DOHH2 (cell line): ENCODE measurements around the gene TTC3.

ENCODE experiments used
- H3F3A ChIP-seq: fragments of 200-600 bp; sonication (generic), shearing (Covaris generic); 2 replicates; pipeline ENCODE4 v1.6.0; 2016; ENCODE audit warnings: antibody characterized with exemption, mild to moderate bottlenecking; ENCODE audit not compliant: control insufficient read depth, insufficient read depth
- H3K27ac ChIP-seq: fragments of 200-600 bp; sonication (generic); 2 replicates; pipeline ENCODE4 v1.5.1; 2014; ENCODE audit warnings: low read depth, mild to moderate bottlenecking, low read length, moderate library complexity
- H3K27me3 ChIP-seq: fragments of 200-600 bp; sonication (generic); 2 replicates; pipeline ENCODE4 v1.6.1; 2014; ENCODE audit warnings: mild to moderate bottlenecking, low read length, mixed read lengths; ENCODE audit not compliant: control insufficient read depth
- H3K36me3 ChIP-seq: fragments of 200-600 bp; sonication (generic); 2 replicates; pipeline ENCODE4 v1.6.1; 2014; ENCODE audit warnings: mild to moderate bottlenecking, low read length, moderate library complexity, mixed read lengths; ENCODE audit not compliant: control insufficient read depth
- H3K4me1 ChIP-seq: fragments of 200-600 bp; sonication (generic); 2 replicates; pipeline ENCODE4 v1.6.1; 2014; ENCODE audit warnings: mild to moderate bottlenecking, low read length, mixed read lengths; ENCODE audit not compliant: control insufficient read depth
- H3K4me2 ChIP-seq: fragments of 200-600 bp; sonication (generic); 2 replicates; pipeline ENCODE4 v1.6.0; 2014; ENCODE audit warnings: mild to moderate bottlenecking, low read length, moderate library complexity
- H3K4me3 ChIP-seq: fragments of 200-600 bp; sonication (generic); 2 replicates; pipeline ENCODE4 v1.5.1; 2014; ENCODE audit warnings: mild to moderate bottlenecking, low read length, mixed read lengths
- H3K79me2 ChIP-seq: fragments of 200-600 bp; sonication (generic); 2 replicates; pipeline ENCODE4 v1.6.1; 2014; ENCODE audit warnings: mild to moderate bottlenecking, low read length, mixed read lengths; ENCODE audit not compliant: control insufficient read depth
- H3K9me2 ChIP-seq: fragments of 200-600 bp; sonication (generic); replicated peaks from 2 replicates; pipeline ENCODE4 v1.6.1; 2014; ENCODE audit warnings: mild to moderate bottlenecking, low read length, mixed read lengths; ENCODE audit not compliant: control insufficient read depth
- H3K9me3 ChIP-seq: fragments of 200-600 bp; sonication (generic); 2 replicates; pipeline ENCODE4 v1.6.1; 2014; ENCODE audit warnings: antibody characterized with exemption, low read length, mixed read lengths; ENCODE audit not compliant: control insufficient read depth, insufficient read depth
- H4K20me1 ChIP-seq: fragments of 200-600 bp; sonication (generic); 2 replicates; pipeline ENCODE4 v1.6.0; 2014; ENCODE audit warnings: low read depth, mild to moderate bottlenecking, antibody characterized with exemption, low read length, moderate library complexity; ENCODE audit not compliant: control insufficient read depth, insufficient read depth
- CTCF ChIP-seq: fragments of 200-600 bp; sonication (generic); IDR thresholded peaks from one replicate; pipeline ENCODE4 v1.5.1; 2014; ENCODE audit warnings: antibody characterized with exemption, mild to moderate bottlenecking, low read depth, low read length; ENCODE audit not compliant: poor library complexity, severe bottlenecking
- EZH2phosphoT487 ChIP-seq: fragments of 200-600 bp; sonication (generic); IDR thresholded peaks from 2 replicates; pipeline ENCODE4 v1.6.1; 2017; ENCODE audit warnings: borderline replicate concordance, mild to moderate bottlenecking, antibody characterized with exemption, low read length, moderate library complexity, mixed read lengths

The TTC3 gene

GRCh38 chr21:37146320-37147235 lies 73.5 kb downstream of the TTC3 start:
- no peaks in the 10 kb centered on the region for H3K9me2 ChIP-seq
- no peaks in the 10 kb centered on the region for H3K27me3 ChIP-seq
- no peaks in the 10 kb centered on the region for H3K79me2 ChIP-seq
- no peaks in the 10 kb centered on the region for H3F3A ChIP-seq
- H4K20me1 ChIP-seq, result no peaks in the 10 kb centered on the region
- no peak overlapping the region for H3K4me2 ChIP-seq
- H3K9me3 ChIP-seq, result no peaks in the 10 kb centered on the region
- H3K27ac ChIP-seq, result no peak overlapping the region
- peaks cover 14% of the 10 kb centered on the region for H3K4me1 ChIP-seq
- TF ChIP-seq CTCF, result no peak
- TF ChIP-seq EZH2phosphoT487, result no peak
- H3K36me3 ChIP-seq, result peaks cover 53% of the 10 kb centered on the region
- H3K4me3 ChIP-seq, result no peak overlapping the region

- H3F3A ChIP-seq, result no peaks in the 10 kb centered on the region
- H3K27ac ChIP-seq, result no peak overlapping the region
These were observed 76.4 kb downstream of the TTC3 start for GRCh38 chr21:37149411-37149810.

GRCh38 chr21:37153196-37153934 lies 80.3 kb downstream of the TTC3 start:
- Histone ChIP-seq H3K4me1 (no peaks in the 10 kb centered on the region), H3K9me3 (no peaks in the 10 kb centered on the region), H3K27me3 (no peaks in the 10 kb centered on the region), H3K79me2 (no peaks in the 10 kb centered on the region), H3K36me3 (peaks cover 58% of the 10 kb centered on the region), H3F3A (no peaks in the 10 kb centered on the region), H3K27ac (no peak overlapping the region), H3K9me2 (no peaks in the 10 kb centered on the region), H3K4me2 (no peak overlapping the region), H3K4me3 (no peak overlapping the region), H4K20me1 (no peaks in the 10 kb centered on the region)
- no peak for TF ChIP-seq EZH2phosphoT487
- TF ChIP-seq CTCF, result no peak

More at GRCh38 chr21:37149411-37149810, 76.4 kb downstream of the TTC3 start:
- no peaks in the 10 kb centered on the region for H3K9me3 ChIP-seq
- H3K79me2 ChIP-seq, result no peaks in the 10 kb centered on the region
- peaks cover 14% of the 10 kb centered on the region for H3K4me1 ChIP-seq
- no peaks in the 10 kb centered on the region for H3K9me2 ChIP-seq
- H3K27me3 ChIP-seq, result no peaks in the 10 kb centered on the region
- TF ChIP-seq EZH2phosphoT487 (no peak), CTCF (no peak)
- H3K4me2 ChIP-seq, result no peak overlapping the region
- no peak overlapping the region for H3K4me3 ChIP-seq
- peaks cover 69% of the 10 kb centered on the region for H3K36me3 ChIP-seq
- no peaks in the 10 kb centered on the region for H4K20me1 ChIP-seq
